K562 (cell line): ENCODE data around the gene ERP27. TPM values are rescaled to one million over a fixed set of nuclear protein-coding genes. Genes with fewer than 3 reads are reported as not detected.

ENCODE experiments used
- ATAC-seq: fragments of 200-7000 bp; cut with Tn5 transposase; 3 replicates; pipeline ENCODE4 v1.9.1; 2020; ENCODE audit warnings: moderate library complexity
- BruUV-seq: library from RNA; stranded (reverse); fragments of 400-500 nt; replicated peaks from 2 replicates; lab custom pipeline; 2021; lab: Mats Ljungman, UMichigan
- CTCF ChIA-PET: fragments of 300-600 bp; formaldehyde crosslinking; extraction: SDS; loops from one replicate; lab custom pipeline; 2021; ENCODE audit warnings: low intra/inter-chr PET ratio; lab: Yijun Ruan, JAX
- POLR2A ChIA-PET: fragments of 300-600, 350-650 bp; sonication (Branson Sonifier 250); formaldehyde crosslinking; extraction: SDS; loops from one replicate; lab custom pipeline; 2021; ENCODE audit warnings: antibody characterized with exemption, inconsistent platforms; lab: Yijun Ruan, JAX
- DNase-seq, 4 experiments: peaks; one replicate each; pipeline versions ENCODE4 v3.0.0 to v3.0.0-alpha.2; 2011 to 2018; ENCODE audit warnings: low spot score in 3 of 4, mixed read lengths in 3 of 4; ENCODE audit errors: extremely low read depth in 1 of 4
- FAIRE-seq: peaks from 2 replicates; lab custom pipeline; 2011; peaks lifted over from hg19 to GRCh38; lab: Jason Lieb, UNC
- H2AFZ ChIP-seq: 2 replicates; pipeline ENCODE4 v1.6.0; 2011; ENCODE audit warnings: low read depth, low read length, control low read depth, inconsistent platforms
- H3K27ac ChIP-seq: fragments of 200-600 bp; 3 replicates; pipeline ENCODE4 v1.8.0; 2011; ENCODE audit warnings: low read depth, mild to moderate bottlenecking, control low read depth, inconsistent platforms, low read length, moderate library complexity, mixed read lengths; ENCODE audit errors: extremely low read depth
- H3K27me3 ChIP-seq, 2 experiments: fragments of 300-600 bp in 1 of 2; 2 replicates in 1 of 2; 3 replicates in 1 of 2; pipeline versions ENCODE4 v1.6.0 to v1.8.0; 2011; ENCODE audit warnings: inconsistent platforms in 2 of 2, low read length in 2 of 2, mild to moderate bottlenecking in 1 of 2, mixed read lengths in 1 of 2, moderate library complexity in 1 of 2; ENCODE audit not compliant: control insufficient read depth in 2 of 2, insufficient read depth in 2 of 2
- H3K36me3 ChIP-seq: fragments of 300-600 bp; 3 replicates; pipeline ENCODE4 v1.8.0; 2011; ENCODE audit warnings: mild to moderate bottlenecking, low read length, inconsistent platforms; ENCODE audit not compliant: control insufficient read depth, insufficient read depth
- H3K4me1 ChIP-seq, 2 experiments: fragments of 200-600 bp in 1 of 2; replicated peaks in 1 of 2; 2 replicates in 1 of 2; 3 replicates in 1 of 2; pipeline versions ENCODE4 v1.5.1 to v1.8.0; 2011; ENCODE audit warnings: inconsistent platforms in 2 of 2, low read length in 2 of 2, mild to moderate bottlenecking in 1 of 2, mixed read lengths in 1 of 2, moderate library complexity in 1 of 2; ENCODE audit not compliant: control insufficient read depth in 2 of 2, insufficient read depth in 2 of 2
- H3K4me2 ChIP-seq: 2 replicates; pipeline ENCODE4 v1.6.1; 2011; ENCODE audit warnings: low read length, control low read depth, inconsistent platforms, mixed read lengths; ENCODE audit not compliant: insufficient read depth
- H3K4me3 ChIP-seq: fragments of 200-600 bp; sonication (generic), shearing (Covaris generic); 2 replicates; pipeline ENCODE4 v1.5.1; 2016; ENCODE audit warnings: control low read depth, inconsistent platforms
- H3K79me2 ChIP-seq: fragments of 200-600 bp; 3 replicates; pipeline ENCODE4 v1.8.0; 2011; ENCODE audit warnings: low read length, inconsistent platforms; ENCODE audit not compliant: control insufficient read depth, insufficient read depth
- H3K9ac ChIP-seq, 2 experiments: 2 replicates each; pipeline versions ENCODE4 v1.6.0 to v1.6.1; 2011; ENCODE audit warnings: low read depth in 2 of 2, low read length in 2 of 2, control low read depth in 1 of 2, inconsistent platforms in 1 of 2, mild to moderate bottlenecking in 1 of 2, mixed read lengths in 1 of 2; ENCODE audit not compliant: insufficient read depth in 1 of 2
- H3K9me1 ChIP-seq: one replicate; pipeline ENCODE4 v1.6.0; 2011; ENCODE audit warnings: inconsistent platforms, mild to moderate bottlenecking, low read length, moderate library complexity; ENCODE audit not compliant: control insufficient read depth, insufficient read depth
- H3K9me3 ChIP-seq: replicated peaks from 2 replicates; pipeline ENCODE4 v1.5.1; 2011; ENCODE audit warnings: low read depth, low read length, inconsistent platforms; ENCODE audit not compliant: control insufficient read depth, insufficient read depth
- H4K20me1 ChIP-seq: replicated peaks from 2 replicates; pipeline ENCODE4 v1.6.1; 2011; ENCODE audit warnings: low read length, inconsistent platforms, mixed read lengths; ENCODE audit not compliant: control insufficient read depth, insufficient read depth
- BCLAF1 ChIP-seq, 2 experiments: fragments of 450-650 bp in 1 of 2; IDR thresholded peaks; 2 replicates each; pipeline ENCODE4 v1.6.1; 2011 to 2017; ENCODE audit warnings: low read depth in 2 of 2, antibody characterized with exemption in 1 of 2, borderline replicate concordance in 1 of 2, low read length in 1 of 2, mild to moderate bottlenecking in 1 of 2, mixed read lengths in 1 of 2; ENCODE audit not compliant: control insufficient read depth in 1 of 2
- ETS2 ChIP-seq: IDR thresholded peaks from 2 replicates; pipeline ENCODE4 v1.6.1; 2016; ENCODE audit warnings: borderline replicate concordance, missing genetic modification characterization, mild to moderate bottlenecking, moderate library complexity, missing compliant biosample characterization; ENCODE audit not compliant: poor library complexity, severe bottlenecking
- KDM1A ChIP-seq, 2 experiments: fragments of 450-650 bp; IDR thresholded peaks; 2 replicates each; pipeline ENCODE4 v1.6.1; 2016; ENCODE audit warnings: mild to moderate bottlenecking in 2 of 2
- MIER1 ChIP-seq: fragments of 450-650 bp; IDR thresholded peaks from 2 replicates; pipeline ENCODE4 v1.6.1; 2016; ENCODE audit warnings: antibody characterized with exemption, mild to moderate bottlenecking, low read depth
- NBN ChIP-seq: fragments of 450-650 bp; IDR thresholded peaks from 2 replicates; pipeline ENCODE4 v1.6.1; 2016; ENCODE audit warnings: low read depth, mild to moderate bottlenecking
- POLR2H ChIP-seq: IDR thresholded peaks from 2 replicates; pipeline ENCODE4 v1.6.1; 2016; ENCODE audit warnings: missing genetic modification characterization, low read depth, mild to moderate bottlenecking, control low read depth, missing compliant biosample characterization, moderate library complexity
- TARDBP ChIP-seq: fragments of 450-650 bp; IDR thresholded peaks from 2 replicates; pipeline ENCODE4 v1.6.1; 2016
- THRA ChIP-seq: fragments of 450-650 bp; IDR thresholded peaks from 2 replicates; pipeline ENCODE4 v1.6.1; 2017; ENCODE audit warnings: mild to moderate bottlenecking, moderate library complexity
- THRAP3 ChIP-seq: fragments of 450-650 bp; IDR thresholded peaks from 2 replicates; pipeline ENCODE4 v1.6.1; 2016; ENCODE audit warnings: mild to moderate bottlenecking, inconsistent platforms, borderline replicate concordance
- TSC22D4 ChIP-seq: fragments of 450-650 bp; IDR thresholded peaks from 2 replicates; pipeline ENCODE4 v1.6.1; 2016; ENCODE audit warnings: missing genetic modification characterization, missing biosample characterization, control low read depth
- XRCC5 ChIP-seq: fragments of 200-400 bp; formaldehyde crosslinking; IDR thresholded peaks from 2 replicates; pipeline ENCODE4 v1.6.1; 2017; ENCODE audit warnings: low read depth, mild to moderate bottlenecking, low read length
- ZBED1 ChIP-seq: IDR thresholded peaks from 2 replicates; pipeline ENCODE4 v1.6.1; 2014
- ZC3H11A ChIP-seq: IDR thresholded peaks from 2 replicates; pipeline ENCODE4 v1.6.1; 2012; ENCODE audit warnings: low read depth, low read length, improper control_type of control experiment
- ZHX1 ChIP-seq: fragments of 150-350 bp; conservative IDR thresholded peaks from 2 replicates; pipeline ENCODE4 v1.6.1; 2014; ENCODE audit warnings: low read length
- ZNF197 ChIP-seq: fragments of 200-800 bp; sonication (Bioruptor generic); IDR thresholded peaks from 2 replicates; pipeline ENCODE4 v1.6.1; 2016; ENCODE audit warnings: low read depth, missing genetic modification characterization, missing compliant biosample characterization
- ZNF445 ChIP-seq: fragments of 250-450 bp; sonication (Bioruptor Pico); IDR thresholded peaks from 2 replicates; pipeline ENCODE4 v1.4.0; 2020; ENCODE audit warnings: low read depth, mild to moderate bottlenecking, moderate library complexity
- WGBS: fragments of 100-300 bp; shearing (Covaris generic); methylation state at CpG from one replicate; pipeline ENCODE4 v1.1.6; 2016; ENCODE audit warnings: low coverage, mixed read lengths; ENCODE audit not compliant: insufficient coverage; ENCODE audit errors: missing lambda C conversion rate; 5-methylcytosine and 5-hydroxymethylcytosine counted together
- in situ Hi-C: fragments of 300-500 bp; cut with MboI; formaldehyde crosslinking; loops from 4 replicates; pipeline ENCODE4 v1.15.0; 2018; ENCODE audit warnings: inconsistent platforms, mixed read lengths
- intact Hi-C: fragments of 100-400 bp; cut with micrococcal nuclease; formaldehyde crosslinking; loops from 2 replicates; pipeline ENCODE4 v1.14.2; 2022
- polyA plus RNA-seq, 8 experiments: library from polyadenylated mRNA; depleted of rRNA in 4 of 8; stranded (reverse) in 5 of 8; unstranded in 3 of 8; fragments of >200 nt; fragmentation: Nextera tagmentation in 2 of 8; fragmentation: Illumina TruSeq in 1 of 8; extraction: Ambion mirVana in 2 of 8; extraction: Trizol in 1 of 8; gene quantifications; 2 replicates each; pipeline versions ENCODE4 v1.2.1 to v1.2.3, GENCODE V29; 2011 to 2014; ENCODE audit warnings: inconsistent platforms in 1 of 8, missing spikeins in 1 of 8
- total RNA-seq, 7 experiments: library from RNA; depleted of rRNA in 6 of 7; stranded (reverse); fragments of >200 nt in 6 of 7; fragmentation: Illumina TruSeq in 2 of 7; extraction: Trizol in 2 of 7; gene quantifications; 2 replicates each; pipeline versions ENCODE4 v1.2.1 to v1.2.3, GENCODE V29; 2011 to 2021; ENCODE audit warnings: low replicate concordance in 1 of 7

ERP27 gene
- total and polyA plus RNA-seq, 9 of the 15 experiments (the other 6 are each of a cell fraction or from before 2014, with no cell fraction given): 0.07 to 0.27 (median 0.11) TPM; not detected in 6

- Histone ChIP-seq H3K9me3 (no peaks in the 10 kb centered on the region), H3K9me1 (no peaks in the 10 kb centered on the region), H4K20me1 (no peaks in the 10 kb centered on the region), H3K4me3 (no peak overlapping the region), H3K27me3 (peaks cover 0 to 10% of the 10 kb centered on the region in 2 experiments; a peak in 1 of 5 replicates), H3K9ac (no peak overlapping the region), H3K4me2 (no peak overlapping the region), H2AFZ (no peak overlapping the region), H3K27ac (no peak overlapping the region), H3K36me3 (no peaks in the 10 kb centered on the region), H3K4me1 (no peaks in the 10 kb centered on the region), H3K79me2 (no peaks in the 10 kb centered on the region)
- DNase-seq (no peak), ATAC-seq (no peak), FAIRE-seq (no peak)
- no peak for TF ChIP-seq THRA
- TF ChIP-seq XRCC5: no peak
- TF ChIP-seq ETS2 (tag): no peak
- TF ChIP-seq MIER1: no peak
- TF ChIP-seq TSC22D4 (tag): no peak
- TF ChIP-seq ZNF197 (CRISPR knock-in tag): no peak
- no peak for TF ChIP-seq POLR2H
- no peak for TF ChIP-seq TARDBP
- TF ChIP-seq BCLAF1 (IDR thresholded peaks at IDR 0.05; ENCODE audit: borderline replicate concordance in 1 of 2, control insufficient read depth in 1 of 2, low read depth in 2 of 2, low read length in 1 of 2): no peak
- no peak for TF ChIP-seq ZBED1
- TF ChIP-seq ZC3H11A: no peak
- no peak for TF ChIP-seq ZHX1
- no peak for TF ChIP-seq ZNF445 (CRISPR knock-in tag)
- no peak for TF ChIP-seq KDM1A (IDR thresholded peaks at IDR 0.05)
- no peak for TF ChIP-seq THRAP3
- TF ChIP-seq NBN: no peak
- CTCF ChIA-PET: no interaction called here
- 13% methylated on average over 2 of the region's 2 CpGs for WGBS
- intact Hi-C loops (no loop called here), in situ Hi-C loops (no loop called here)
- POLR2A ChIA-PET: no interaction called here
- BruUV-seq: no TSS peak
Observed at GRCh38 chr12:14981049-14981448, 42.7 kb upstream of the ERP27 start.
